B cell (primary cell): Measurements from ENCODE around the gene RCAN1.
"Not testable (repeated sequence)": the region's sequence is repeated elsewhere in the genome, so short reads cannot be mapped to it uniquely, and the experiment has no call there.

Experiments used
- CTCF ChIP-seq: fragments of 200-600 bp; IDR thresholded peaks from one replicate; pipeline ENCODE4 v1.8.0; 2022; ENCODE audit warnings: antibody characterized with exemption, mild to moderate bottlenecking
- EZH2 ChIP-seq: IDR thresholded peaks from 2 replicates; pipeline ENCODE4 v1.6.1; 2012; ENCODE audit warnings: borderline replicate concordance, low read depth, mild to moderate bottlenecking, moderate library complexity, low read length; ENCODE audit not compliant: insufficient read depth, poor library complexity, severe bottlenecking

DNA sequence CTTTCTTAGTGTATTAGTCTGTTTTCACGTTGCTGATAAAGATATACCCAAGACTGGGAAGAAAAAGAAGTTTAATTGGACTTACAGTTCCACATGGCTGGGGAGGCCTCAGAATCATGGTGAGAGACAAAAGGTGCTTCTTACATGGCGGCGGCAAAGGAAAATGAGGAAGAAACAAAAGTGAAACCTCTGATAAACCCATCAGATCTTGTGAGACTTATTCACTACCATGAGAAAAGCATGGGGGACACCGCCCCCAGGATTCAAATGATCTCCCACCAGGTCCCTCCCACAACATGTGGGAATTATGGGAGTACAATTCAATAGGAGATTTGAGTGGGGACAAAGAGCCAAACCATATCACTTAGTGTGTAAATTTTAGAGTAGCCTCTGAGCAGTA, 46.1 kb downstream of the RCAN1 start:
- TF ChIP-seq CTCF, EZH2: not testable (repeated sequence)
